PC-3 (cell line): Measurements from ENCODE around the gene MAN1B1. TPM values are rescaled to one million over a fixed set of nuclear protein-coding genes. Genes with fewer than 3 reads are reported as not detected.

Experiments
- ATAC-seq: fragments of 200-7000 bp; cut with Tn5 transposase; 2 replicates; pipeline ENCODE4 v1.9.1; 2020; ENCODE audit warnings: mild to moderate bottlenecking, moderate library complexity
- BruUV-seq: library from RNA; stranded (reverse); fragments of 400-500 nt; replicated peaks from 2 replicates; lab custom pipeline; 2021; lab: Mats Ljungman, UMichigan
- CTCF ChIA-PET: fragments of 300-600 bp; sonication (Branson Sonifier 250); formaldehyde crosslinking; loops from one replicate; lab custom pipeline; 2022; ENCODE audit warnings: antibody characterized with exemption; lab: Charles Lee
- POLR2A ChIA-PET: fragments of 300-600 bp; sonication (Branson Sonifier 250); formaldehyde crosslinking; loops from one replicate; lab custom pipeline; 2022; ENCODE audit warnings: antibody characterized with exemption; ENCODE audit not compliant: unreplicated experiment; lab: Charles Lee
- DNase-seq: peaks from one replicate; pipeline ENCODE4 v3.0.0-alpha.2; 2015
- H2AFZ ChIP-seq: fragments of 300-600 bp; sonication (generic); 2 replicates; pipeline ENCODE4 v1.6.0; 2016; ENCODE audit warnings: antibody characterized with exemption, low read length
- H3F3A ChIP-seq: fragments of 300-600 bp; sonication (generic); one replicate; pipeline ENCODE4 v1.6.0; 2017; ENCODE audit warnings: antibody characterized with exemption, low read length, control low read depth, mild to moderate bottlenecking; ENCODE audit not compliant: unreplicated experiment
- H3K27ac ChIP-seq: fragments of 300-600 bp; sonication (generic); 2 replicates; pipeline ENCODE4 v1.5.1; 2016; ENCODE audit warnings: mild to moderate bottlenecking, low read length
- H3K27me3 ChIP-seq: fragments of 300-600 bp; sonication (generic); 2 replicates; pipeline ENCODE4 v1.6.1; 2016; ENCODE audit warnings: low read length, mixed read lengths
- H3K36me3 ChIP-seq: fragments of 300-600 bp; sonication (generic); 2 replicates; pipeline ENCODE4 v1.6.1; 2016; ENCODE audit warnings: low read depth, mixed run types, low read length, mixed read lengths
- H3K4me1 ChIP-seq: fragments of 300-600 bp; sonication (generic); 2 replicates; pipeline ENCODE4 v1.5.1; 2016; ENCODE audit warnings: low read length; ENCODE audit not compliant: insufficient read depth
- H3K4me2 ChIP-seq: fragments of 300-600 bp; sonication (generic); 2 replicates; pipeline ENCODE4 v1.6.0; 2016; ENCODE audit warnings: low read length
- H3K4me3 ChIP-seq: fragments of 300-600 bp; sonication (generic); 2 replicates; pipeline ENCODE4 v1.5.1; 2016; ENCODE audit warnings: mild to moderate bottlenecking, low read length, mixed read lengths
- H3K79me2 ChIP-seq: fragments of 300-600 bp; sonication (generic); 2 replicates; pipeline ENCODE4 v1.6.1; 2017; ENCODE audit warnings: low read length, mixed read lengths
- H3K9ac ChIP-seq: fragments of 300-600 bp; sonication (generic); 2 replicates; pipeline ENCODE4 v1.6.0; 2016; ENCODE audit warnings: mild to moderate bottlenecking, low read length
- H3K9me2 ChIP-seq: fragments of 300-600 bp; sonication (generic); replicated peaks from 2 replicates; pipeline ENCODE4 v1.6.1; 2016; ENCODE audit warnings: mixed run types, low read length, mixed read lengths
- H3K9me3 ChIP-seq: fragments of 300-600 bp; sonication (generic); 2 replicates; pipeline ENCODE4 v1.6.1; 2016; ENCODE audit warnings: low read length, mixed read lengths
- H4K20me1 ChIP-seq: fragments of 300-600 bp; sonication (generic); 2 replicates; pipeline ENCODE4 v1.6.1; 2016; ENCODE audit warnings: low read length, mixed read lengths
- CTCF ChIP-seq: fragments of 300-600 bp; sonication (generic); conservative IDR thresholded peaks from 2 replicates; pipeline ENCODE4 v1.5.1; 2017; ENCODE audit warnings: antibody characterized with exemption, low read depth, mild to moderate bottlenecking, low read length
- EZH2 ChIP-seq: fragments of 300-600 bp; sonication (generic); IDR thresholded peaks from one replicate; pipeline ENCODE4 v1.6.1; 2017; ENCODE audit warnings: antibody characterized with exemption, mild to moderate bottlenecking, low read length; ENCODE audit not compliant: unreplicated experiment
- EZH2phosphoT487 ChIP-seq: fragments of 300-600 bp; sonication (generic); IDR thresholded peaks from 2 replicates; pipeline ENCODE4 v1.6.1; 2018; ENCODE audit warnings: mild to moderate bottlenecking, antibody characterized with exemption, low read length, borderline replicate concordance
- intact Hi-C: fragments of 100-400 bp; cut with micrococcal nuclease; formaldehyde crosslinking; loops from 2 replicates; pipeline ENCODE4 v1.9.0; 2023
- total RNA-seq: library from RNA; depleted of rRNA; stranded (reverse); fragments of >200 nt; gene quantifications from 2 replicates; pipeline ENCODE4 v1.2.3, GENCODE V29; 2014

Gene MAN1B1
- total RNA-seq, 1 experiment from 2014 or later = 65.5 TPM

- no TSS peak for BruUV-seq
- H3K9ac ChIP-seq = no peak overlapping the region
These were observed 23.3 kb upstream of the MAN1B1 start for GRCh38 chr9:137063311-137064026.

GRCh38 chr9:137064027-137064879, 22.5 kb upstream of the MAN1B1 start:
- DNase-seq (peak; percentile 46), ATAC-seq (0 out of 2 replicates have a peak, but pooled peaks have one; percentile 27)
- no peak overlapping the region for H3K4me2 ChIP-seq
- H3K9me2 ChIP-seq = no peaks in the 10 kb centered on the region
- TF ChIP-seq EZH2 = no peak
- no peak for TF ChIP-seq EZH2phosphoT487
- TF ChIP-seq CTCF = peak; percentile 70
- no peak overlapping the region for H3K9ac ChIP-seq
- H3K27ac ChIP-seq = no peak overlapping the region
- no peaks in the 10 kb centered on the region for H3K9me3 ChIP-seq
- no peaks in the 10 kb centered on the region for H3K36me3 ChIP-seq
- H4K20me1 ChIP-seq = peaks cover 9% of the 10 kb centered on the region; the same call in 1 of the 2 replicates
- intact Hi-C loops = no loop called here
- H3K27me3 ChIP-seq = no peaks in the 10 kb centered on the region
- peaks cover 25% of the 10 kb centered on the region for H3K79me2 ChIP-seq
- no peak overlapping the region for H2AFZ ChIP-seq
- H3K4me3 ChIP-seq = no peak overlapping the region
- POLR2A ChIA-PET = interaction anchor here (0.6 to 0.7 kb wide), 2 partner anchors 157 to 166 kb away, joined by 3 to 8 read pairs; no protein-coding TSS in a partner anchor
- peaks cover 14% of the 10 kb centered on the region for H3K4me1 ChIP-seq
- CTCF ChIA-PET = interaction anchor here (1.2 kb wide), 1 partner anchor 18 kb away, joined by 16 read pairs; the partner anchor contains the start of gene NPDC1
- H3F3A ChIP-seq = peaks cover 2% of the 10 kb centered on the region
- no TSS peak for BruUV-seq

More at GRCh38 chr9:137063311-137064026, 23.3 kb upstream of the MAN1B1 start:
- H3K4me3 ChIP-seq = no peak overlapping the region
- no peak overlapping the region for H2AFZ ChIP-seq
- ChIA-PET CTCF (interaction anchor here (1.2 kb wide), 1 partner anchor 17 kb away, joined by 16 read pairs; the partner anchor contains the start of gene NPDC1), POLR2A (no interaction called here)
- no peaks in the 10 kb centered on the region for H3K9me3 ChIP-seq
- TF ChIP-seq CTCF (no peak), EZH2 (no peak), EZH2phosphoT487 (no peak)
- H3K4me2 ChIP-seq = no peak overlapping the region
- H4K20me1 ChIP-seq = peaks cover 1% of the 10 kb centered on the region; the same call in 1 of the 2 replicates
- H3K9me2 ChIP-seq = no peaks in the 10 kb centered on the region
- peaks cover 7% of the 10 kb centered on the region for H3K4me1 ChIP-seq
- intact Hi-C loops = no loop called here
- peaks cover under 1% of the 10 kb centered on the region for H3F3A ChIP-seq
- H3K27ac ChIP-seq = no peak overlapping the region
- no peaks in the 10 kb centered on the region for H3K36me3 ChIP-seq
- DNase-seq (no peak), ATAC-seq (no peak)
- H3K79me2 ChIP-seq = peaks cover 17% of the 10 kb centered on the region
- no peaks in the 10 kb centered on the region for H3K27me3 ChIP-seq
